Transverse colon (tissue), 4 donors: ENCODE measurements around the gene DUSP3.

Source experiments
- POLR2A ChIP-seq: fragments of 450-650 bp; IDR thresholded peaks from one replicate; pipeline ENCODE4 v1.6.1; 2016; ENCODE audit warnings: antibody characterized with exemption, mild to moderate bottlenecking, moderate library complexity
- POLR2AphosphoS5 ChIP-seq, 3 donors: sonication (generic); formaldehyde crosslinking; IDR thresholded peaks; one replicate each; pipeline ENCODE4 v1.6.1; 2016; ENCODE audit warnings: antibody characterized with exemption in 3 of 3
- TF ChIP-seq, protein P1 (sequence below), 5 experiments: fragments of 200-600 bp in 3 of 5; fragments of 450-650 bp in 2 of 5; sonication (generic) in 3 of 5; IDR thresholded peaks; 1 replicate in 2 of 5; 2 replicates in 3 of 5; pipeline ENCODE4 v1.5.1; 2016 to 2017; ENCODE audit warnings: antibody characterized with exemption in 5 of 5, inconsistent platforms in 3 of 5, mild to moderate bottlenecking in 2 of 5, moderate library complexity in 1 of 5

DNA sequence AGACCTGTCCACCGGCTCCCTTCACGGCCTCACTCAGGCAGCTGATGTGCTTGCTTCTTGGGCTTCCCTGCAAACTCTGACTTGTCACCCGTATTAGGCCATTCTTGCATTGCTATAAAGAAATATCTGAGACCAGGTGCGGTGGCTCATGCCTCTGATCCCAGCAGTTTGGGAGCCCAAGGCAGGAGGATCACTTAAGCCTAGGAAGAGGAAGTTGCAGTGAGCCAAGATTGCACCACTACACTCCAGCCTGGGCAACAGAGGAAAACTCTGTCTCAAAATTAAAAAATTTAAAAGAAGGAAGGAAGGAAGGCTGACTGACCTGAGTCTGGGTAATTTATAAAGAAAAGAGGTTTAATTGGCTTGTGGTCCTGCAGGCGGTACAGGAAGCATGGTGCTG lies 37.1 kb downstream of the DUSP3 start:
- no peak for TF ChIP-seq POLR2A
- TF ChIP-seq, protein P1, sequence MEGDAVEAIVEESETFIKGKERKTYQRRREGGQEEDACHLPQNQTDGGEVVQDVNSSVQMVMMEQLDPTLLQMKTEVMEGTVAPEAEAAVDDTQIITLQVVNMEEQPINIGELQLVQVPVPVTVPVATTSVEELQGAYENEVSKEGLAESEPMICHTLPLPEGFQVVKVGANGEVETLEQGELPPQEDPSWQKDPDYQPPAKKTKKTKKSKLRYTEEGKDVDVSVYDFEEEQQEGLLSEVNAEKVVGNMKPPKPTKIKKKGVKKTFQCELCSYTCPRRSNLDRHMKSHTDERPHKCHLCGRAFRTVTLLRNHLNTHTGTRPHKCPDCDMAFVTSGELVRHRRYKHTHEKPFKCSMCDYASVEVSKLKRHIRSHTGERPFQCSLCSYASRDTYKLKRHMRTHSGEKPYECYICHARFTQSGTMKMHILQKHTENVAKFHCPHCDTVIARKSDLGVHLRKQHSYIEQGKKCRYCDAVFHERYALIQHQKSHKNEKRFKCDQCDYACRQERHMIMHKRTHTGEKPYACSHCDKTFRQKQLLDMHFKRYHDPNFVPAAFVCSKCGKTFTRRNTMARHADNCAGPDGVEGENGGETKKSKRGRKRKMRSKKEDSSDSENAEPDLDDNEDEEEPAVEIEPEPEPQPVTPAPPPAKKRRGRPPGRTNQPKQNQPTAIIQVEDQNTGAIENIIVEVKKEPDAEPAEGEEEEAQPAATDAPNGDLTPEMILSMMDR (IDR thresholded peaks at IDR 0.05): no peak
- no peak for TF ChIP-seq POLR2AphosphoS5 (IDR thresholded peaks at IDR 0.05)
